ENCODE data around the gene LEMD2.

- TF ChIP-seq EZH2 (IDR thresholded peaks at IDR 0.05; ENCODE audit: borderline replicate concordance, low read length) = no peak
- no peak for TF ChIP-seq CTCF (IDR thresholded peaks at IDR 0.05; ENCODE audit: low read length)
Measured at GRCh38 chr6:33754222-33754621, 34.7 kb downstream of the LEMD2 start.

Data from OCI-LY1 (cell line).